ENCODE results near the gene DIO3. TPM values are rescaled to one million over a fixed set of nuclear protein-coding genes. Genes with fewer than 3 reads are reported as not detected.

DIO3 gene
- total and polyA plus RNA-seq, 8 donors, result 0.29 to 3.4 (median 1.5) TPM; not detected in 2

DNA sequence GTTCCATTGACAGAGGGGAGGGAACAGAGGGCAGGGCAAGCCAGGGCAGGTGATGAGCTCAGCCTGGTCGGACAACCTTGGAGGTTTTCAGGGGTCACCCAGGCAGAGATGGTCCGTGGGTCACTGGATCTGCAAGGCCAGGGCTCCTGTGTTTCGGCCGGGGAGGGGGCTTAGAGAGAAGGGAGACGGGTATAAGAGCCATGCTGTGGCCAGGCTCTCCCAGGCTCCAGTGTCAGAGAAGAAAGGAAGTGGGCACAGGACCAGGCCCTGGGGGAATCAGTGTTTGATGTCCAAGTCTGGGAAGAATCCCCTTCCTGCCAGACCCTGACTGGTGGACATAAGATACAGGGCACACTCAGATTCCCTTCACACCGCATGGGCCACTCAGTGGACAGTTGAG, 36.9 kb downstream of the DIO3 start:
- intact Hi-C loops (cut with DNase I; ENCODE audit: low total_unique reads), result no loop called here
- H3K36me3 ChIP-seq, result no peaks in the 10 kb centered on the region
- H3K9me3 ChIP-seq, result peaks cover 0 to 33% (median 7%) of the 10 kb centered on the region in 4 donors
- H3K27me3 ChIP-seq, result peaks cover 0 to 26% (median 0%) of the 10 kb centered on the region in 3 donors
- no peak overlapping the region for H3K27ac ChIP-seq
- no peak overlapping the region for H3K4me3 ChIP-seq
- no peak for DNase-seq
- TF ChIP-seq EP300 (IDR thresholded peaks at IDR 0.05) (no peak), POLR2A (IDR thresholded peaks at IDR 0.05) (no peak), CTCF (IDR thresholded peaks at IDR 0.05) (no peak), POLR2AphosphoS5 (IDR thresholded peaks at IDR 0.05) (no peak)
- H3K4me1 ChIP-seq, result no peaks in the 10 kb centered on the region
- 86 to 92% (median 90%) methylated on average over 5 to 6 of the region's 6 CpGs for WGBS, 5 donors

DNA sequence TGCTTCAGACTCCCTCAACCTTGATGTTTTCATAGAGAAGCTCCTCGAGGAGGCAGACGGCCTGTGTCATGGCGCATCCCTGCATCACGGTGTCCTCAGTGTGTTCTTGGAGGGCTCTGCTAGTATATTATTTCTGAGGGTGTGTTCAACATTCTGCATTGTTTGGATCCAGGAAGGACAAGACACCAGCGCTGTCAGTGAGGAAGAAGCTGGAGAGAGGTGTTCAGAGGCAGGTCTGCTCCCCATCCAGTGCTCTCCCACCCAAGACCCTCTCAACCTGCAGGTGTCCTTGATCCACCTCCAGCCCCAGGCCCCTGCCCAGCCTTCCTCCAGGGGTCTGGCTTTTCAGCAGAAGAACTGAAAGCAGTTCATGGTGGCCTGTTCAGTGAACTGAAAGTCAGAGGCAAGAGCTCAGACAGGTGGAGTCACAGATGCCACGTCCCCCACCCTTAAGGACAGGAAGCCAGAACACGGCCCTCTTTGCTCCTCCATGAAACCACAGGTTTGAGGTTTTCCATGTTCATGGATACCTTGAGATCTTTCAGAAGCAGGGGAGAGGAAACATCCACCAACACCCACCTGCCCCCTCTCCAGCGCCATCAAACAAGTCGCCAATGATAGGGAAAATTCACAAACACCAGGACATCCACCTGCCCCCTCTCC, 37.4 kb downstream of the DIO3 start:
- peaks cover 0 to 28% (median 0%) of the 10 kb centered on the region in 3 donors for H3K27me3 ChIP-seq
- DNase-seq, result no peak
- WGBS, 5 donors, result 78 to 93% (median 86%) methylated on average over 8 to 9 of the region's 9 CpGs
- TF ChIP-seq POLR2A (IDR thresholded peaks at IDR 0.05), result no peak
- no peak for TF ChIP-seq POLR2AphosphoS5 (IDR thresholded peaks at IDR 0.05)
- no peak for TF ChIP-seq EP300 (IDR thresholded peaks at IDR 0.05)
- no peak for TF ChIP-seq CTCF (IDR thresholded peaks at IDR 0.05)
- H3K27ac ChIP-seq, result no peak overlapping the region
- H3K4me3 ChIP-seq, result no peak overlapping the region
- H3K9me3 ChIP-seq, result peaks cover 0 to 30% (median 7%) of the 10 kb centered on the region in 4 donors
- no peaks in the 10 kb centered on the region for H3K4me1 ChIP-seq
- H3K36me3 ChIP-seq, result no peaks in the 10 kb centered on the region
- intact Hi-C loops (cut with DNase I; ENCODE audit: low total_unique reads), result no loop called here

GRCh38 chr14:101599234-101599885, 38.1 kb downstream of the DIO3 start:
- Histone ChIP-seq H3K4me3 (no peak overlapping the region), H3K27me3 (peaks cover 0 to 28% (median 0%) of the 10 kb centered on the region in 3 donors), H3K4me1 (no peaks in the 10 kb centered on the region), H3K36me3 (no peaks in the 10 kb centered on the region), H3K9me3 (peaks cover 0 to 23% (median 7%) of the 10 kb centered on the region in 4 donors), H3K27ac (no peak overlapping the region)
- 87 to 92% (median 89%) methylated on average over 12 to 13 of the region's 13 CpGs for WGBS, 5 donors
- TF ChIP-seq CTCF (IDR thresholded peaks at IDR 0.05) (no peak), POLR2AphosphoS5 (IDR thresholded peaks at IDR 0.05) (no peak), EP300 (IDR thresholded peaks at IDR 0.05) (no peak), POLR2A (IDR thresholded peaks at IDR 0.05) (no peak)
- DNase-seq, result peak in 1 of 2 donors; percentile 0
- intact Hi-C loops (cut with DNase I; ENCODE audit: low total_unique reads), result no loop called here

- H3K27ac ChIP-seq, result no peak overlapping the region
- no peak for DNase-seq
- peaks cover 0 to 38% (median 0%) of the 10 kb centered on the region in 3 donors for H3K27me3 ChIP-seq
- H3K4me3 ChIP-seq, result no peak overlapping the region
- no peaks in the 10 kb centered on the region for H3K4me1 ChIP-seq
- no peaks in the 10 kb centered on the region for H3K36me3 ChIP-seq
- WGBS, 5 donors, result 65 to 79% (median 76%) methylated on average over 3 to 7 of the region's 7 CpGs
- H3K9me3 ChIP-seq, result peaks cover 0 to 17% (median 2%) of the 10 kb centered on the region in 4 donors
- no peak for TF ChIP-seq CTCF (IDR thresholded peaks at IDR 0.05)
- intact Hi-C loops (cut with DNase I; ENCODE audit: low total_unique reads), result no loop called here
Observed at GRCh38 chr14:101600336-101600890, 39.1 kb downstream of the DIO3 start.
